ENCODE measurements around the gene AQP12A.
"Not testable (repeated sequence)": the region's sequence is repeated elsewhere in the genome, so short reads cannot be mapped to it uniquely, and the experiment has no call there.

The AQP12A gene, protein sequence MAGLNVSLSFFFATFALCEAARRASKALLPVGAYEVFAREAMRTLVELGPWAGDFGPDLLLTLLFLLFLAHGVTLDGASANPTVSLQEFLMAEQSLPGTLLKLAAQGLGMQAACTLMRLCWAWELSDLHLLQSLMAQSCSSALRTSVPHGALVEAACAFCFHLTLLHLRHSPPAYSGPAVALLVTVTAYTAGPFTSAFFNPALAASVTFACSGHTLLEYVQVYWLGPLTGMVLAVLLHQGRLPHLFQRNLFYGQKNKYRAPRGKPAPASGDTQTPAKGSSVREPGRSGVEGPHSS

DNA sequence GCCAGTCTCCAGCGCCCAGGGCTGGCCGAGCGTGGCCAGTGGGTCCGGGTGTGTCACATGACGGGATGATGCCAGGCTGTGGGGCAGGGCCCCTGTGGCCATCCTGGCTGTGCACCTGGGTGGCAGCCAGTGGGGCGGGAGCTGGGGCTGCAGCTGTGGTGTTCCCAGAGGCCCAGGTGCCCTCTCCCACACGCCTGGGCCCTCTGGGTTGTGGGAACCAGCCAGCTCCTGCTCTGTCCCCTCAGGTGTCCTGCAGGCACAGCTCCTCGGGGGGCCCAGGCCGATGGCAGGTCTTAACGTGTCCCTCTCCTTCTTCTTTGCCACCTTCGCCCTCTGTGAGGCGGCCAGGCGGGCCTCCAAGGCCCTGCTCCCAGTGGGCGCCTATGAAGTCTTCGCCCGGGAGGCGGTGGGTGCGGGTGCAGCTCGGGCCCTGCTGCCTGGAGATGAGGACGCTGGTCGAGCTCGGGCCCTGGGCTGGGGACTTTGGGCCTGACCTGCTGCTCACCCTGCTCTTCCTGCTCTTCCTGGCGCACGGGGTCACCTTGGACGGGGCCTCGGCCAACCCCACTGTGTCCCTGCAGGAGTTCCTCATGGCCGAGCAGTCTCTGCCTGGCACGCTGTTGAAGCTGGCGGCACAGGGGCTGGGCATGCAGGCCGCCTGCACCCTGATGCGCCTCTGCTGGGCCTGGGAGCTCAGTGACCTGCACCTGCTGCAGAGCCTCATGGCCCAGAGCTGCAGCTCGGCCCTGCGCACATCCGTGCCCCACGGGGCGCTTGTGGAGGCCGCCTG is at the start of gene AQP12A:
Gene AQP12A, plus strand, starts transcription at position 236 of the 790 bp plus-strand sequence. Its CDS starts 48 bp downstream, at position 284.
- not testable (repeated sequence) for DNase-seq

DNA sequence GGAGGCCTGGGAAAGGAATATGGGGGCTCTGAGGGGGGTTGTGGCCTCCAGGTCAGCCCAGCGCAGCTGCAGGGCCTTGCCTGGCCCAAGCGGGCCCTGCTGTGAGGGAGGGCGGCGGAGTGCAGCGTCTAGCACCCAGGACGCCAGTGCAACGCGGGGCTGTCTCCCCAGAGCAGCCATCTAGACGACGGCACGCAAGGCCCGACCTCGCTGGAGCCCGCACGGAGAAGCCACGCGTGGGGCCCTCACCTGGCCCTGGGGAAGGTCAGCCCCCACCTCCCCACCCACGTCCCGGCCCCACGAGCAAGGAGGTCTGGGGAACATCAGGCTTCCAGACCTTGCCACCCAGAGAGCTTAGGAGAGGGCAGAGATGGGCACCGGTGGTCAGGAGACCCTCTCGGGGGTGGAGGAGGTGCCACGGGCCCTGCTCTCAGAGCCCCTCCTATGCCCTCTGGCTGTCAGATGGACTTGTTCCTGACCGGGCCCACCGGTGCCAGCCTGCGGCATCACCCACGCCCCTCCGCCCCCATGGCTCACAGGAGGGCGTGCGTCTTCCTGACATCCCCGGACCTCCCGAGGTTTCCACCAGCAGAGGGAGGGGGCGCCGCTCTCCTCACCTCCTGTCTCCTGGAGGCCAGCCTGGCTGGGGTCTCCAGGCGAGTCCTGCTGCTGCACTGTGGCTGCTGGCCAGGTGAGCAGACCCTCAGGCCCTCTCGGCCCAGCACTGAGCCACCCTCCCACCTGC is 49.4 kb upstream of the AQP12A start:
- no peak for DNase-seq

DNA sequence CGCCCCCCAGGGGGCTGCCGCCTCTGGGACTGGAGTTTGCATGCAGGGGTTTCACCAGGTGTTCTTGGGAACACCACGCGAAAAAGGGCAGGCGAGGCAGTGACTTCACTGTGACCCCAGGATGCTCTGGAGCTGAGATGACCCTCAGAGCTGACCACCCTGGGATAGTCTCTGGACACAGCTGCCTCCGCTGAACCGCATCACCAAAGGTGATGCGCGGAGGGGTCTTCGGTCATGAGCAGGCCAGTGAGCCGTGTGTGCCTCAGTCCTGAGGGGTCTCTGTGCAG is 48.9 kb upstream of the AQP12A start:
- no peak for DNase-seq

DNA sequence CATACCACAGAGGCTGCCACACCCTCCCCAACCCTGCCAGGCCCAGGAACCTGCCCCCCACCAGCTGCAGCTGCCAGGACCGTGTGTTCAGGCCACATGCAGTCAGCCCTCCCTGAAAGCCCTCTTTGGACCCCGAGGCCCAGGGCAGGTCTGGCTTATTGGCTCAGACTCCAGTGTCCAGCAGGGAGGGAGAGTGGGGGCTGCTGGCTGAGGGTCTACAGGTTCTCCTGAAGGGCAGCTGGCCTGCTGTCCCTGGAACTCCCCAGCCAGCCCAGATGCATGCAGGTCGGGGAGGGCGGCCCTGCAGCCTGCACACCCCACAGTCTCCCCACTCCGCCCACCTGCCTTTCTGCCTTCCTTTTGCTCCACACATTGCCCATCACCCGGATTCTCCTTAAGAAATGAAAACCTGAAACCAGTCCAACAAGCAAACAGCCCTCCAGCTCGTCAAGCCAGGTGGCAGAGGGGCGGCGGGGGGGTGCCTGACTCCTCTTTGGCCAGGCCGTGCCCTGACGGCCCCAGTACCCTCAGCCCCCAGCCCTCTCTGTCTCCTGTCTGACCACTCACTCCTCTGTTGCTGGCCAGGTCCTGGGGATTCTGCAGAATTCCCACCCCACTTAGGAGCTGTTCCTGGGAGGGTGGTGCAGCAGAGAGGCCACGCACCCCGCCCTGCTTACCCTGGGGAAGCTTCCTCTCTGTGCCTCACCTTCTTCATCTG is 48.4 kb upstream of the AQP12A start:
- no peak for DNase-seq

DNA sequence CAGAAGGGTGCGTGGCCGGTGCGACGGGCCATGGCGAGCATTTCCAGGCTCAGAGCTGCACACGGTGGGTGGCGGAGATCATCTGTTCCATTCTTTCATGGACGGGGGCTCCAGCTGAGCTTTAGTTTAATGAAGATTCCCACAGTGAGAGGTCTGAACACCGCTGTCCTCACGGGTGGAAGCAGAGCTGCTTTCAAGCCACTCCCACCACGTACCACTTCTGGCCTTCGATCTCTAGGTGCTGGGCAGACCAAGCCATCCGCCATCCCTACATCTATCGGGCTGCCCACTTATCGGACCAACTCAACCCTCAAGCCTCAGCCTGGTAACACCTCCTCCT is 47.9 kb upstream of the AQP12A start:
- no peak for DNase-seq

DNA sequence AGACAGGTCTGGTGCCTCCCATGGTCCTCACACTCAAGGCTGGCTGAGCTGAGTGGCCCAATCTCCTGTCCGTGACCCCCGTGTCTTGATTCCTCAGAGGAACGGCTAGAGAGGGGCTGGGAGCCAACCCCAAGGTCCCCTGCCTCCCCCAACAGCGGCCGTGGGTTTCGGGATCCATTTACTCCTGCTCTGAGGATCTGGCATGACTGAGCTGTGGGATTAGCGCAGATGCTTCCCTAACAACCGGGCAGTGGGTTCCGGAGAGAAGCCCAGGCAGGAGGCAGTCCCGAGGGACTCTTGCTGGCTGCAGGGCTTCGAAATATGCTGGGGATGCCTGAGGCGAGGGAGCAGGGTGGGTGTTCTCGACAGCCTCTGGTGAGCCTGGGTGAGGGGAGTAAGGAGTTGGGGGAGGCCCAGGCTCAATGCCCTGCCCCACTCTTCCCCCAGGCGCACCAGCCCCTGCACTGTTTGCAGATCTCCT is 47.5 kb upstream of the AQP12A start:
- DNase-seq, result no peak

DNA sequence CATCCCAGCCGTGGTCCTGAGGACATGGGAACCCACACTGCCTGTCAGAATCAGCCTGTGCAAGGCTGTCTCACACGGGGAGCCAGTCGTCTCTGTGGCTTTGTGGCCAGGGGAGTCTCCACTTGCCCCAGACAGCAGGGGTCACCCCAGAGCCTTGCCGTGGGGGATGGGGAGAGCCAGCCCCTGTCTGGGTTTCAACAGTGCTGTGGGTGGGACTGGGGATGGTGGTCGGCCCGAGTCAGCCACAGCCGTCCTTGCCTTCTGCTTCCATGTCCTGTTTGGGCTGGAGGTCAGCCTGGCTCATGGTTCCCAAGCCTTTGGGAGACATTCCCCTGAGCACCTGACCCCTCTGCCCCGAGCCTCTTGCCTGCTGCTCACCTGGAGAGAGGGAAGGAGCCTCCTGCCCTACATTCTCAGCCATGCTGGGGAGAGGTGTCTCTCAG is 46.8 kb upstream of the AQP12A start:
- DNase-seq, result no peak

DNA sequence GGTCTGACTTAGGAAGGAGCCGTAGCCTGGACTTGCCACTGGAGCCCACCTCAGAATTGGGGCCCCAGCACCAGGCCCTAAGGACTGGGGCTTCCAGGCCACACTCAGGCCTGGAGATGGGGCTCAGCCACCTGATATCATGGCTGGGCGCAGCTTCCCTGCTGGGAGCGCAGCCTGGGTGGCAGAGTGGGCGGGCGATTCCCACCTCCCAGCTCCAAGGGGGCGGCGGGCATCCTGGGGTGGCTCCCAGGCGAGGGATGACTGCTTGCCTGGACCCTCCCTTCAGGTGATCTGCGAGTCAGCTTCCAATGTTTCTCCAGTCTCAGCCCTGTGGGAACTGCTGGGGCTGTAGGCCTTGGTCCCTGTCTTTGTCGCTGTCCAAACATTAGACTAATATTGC is 46.3 kb upstream of the AQP12A start:
- no peak for DNase-seq

DNA sequence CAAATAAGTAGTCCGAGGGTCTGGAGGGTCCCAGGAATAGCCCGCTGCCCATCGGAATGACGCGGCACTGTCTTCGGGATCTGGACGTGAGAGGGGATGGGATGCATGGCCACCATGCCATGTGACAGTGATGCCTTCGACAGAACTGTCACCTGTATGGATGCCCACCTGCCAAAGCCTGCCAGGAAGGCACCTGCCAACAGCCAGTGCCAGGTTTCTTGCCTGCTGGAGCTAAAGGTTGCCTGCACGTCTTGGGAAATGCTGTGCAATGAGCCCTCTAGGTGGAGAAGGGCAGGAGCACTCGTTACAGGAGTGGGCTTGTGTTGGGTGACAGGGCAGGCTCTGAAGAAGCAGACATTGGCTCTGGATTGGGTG is 45.9 kb upstream of the AQP12A start:
- no peak for DNase-seq

DNA sequence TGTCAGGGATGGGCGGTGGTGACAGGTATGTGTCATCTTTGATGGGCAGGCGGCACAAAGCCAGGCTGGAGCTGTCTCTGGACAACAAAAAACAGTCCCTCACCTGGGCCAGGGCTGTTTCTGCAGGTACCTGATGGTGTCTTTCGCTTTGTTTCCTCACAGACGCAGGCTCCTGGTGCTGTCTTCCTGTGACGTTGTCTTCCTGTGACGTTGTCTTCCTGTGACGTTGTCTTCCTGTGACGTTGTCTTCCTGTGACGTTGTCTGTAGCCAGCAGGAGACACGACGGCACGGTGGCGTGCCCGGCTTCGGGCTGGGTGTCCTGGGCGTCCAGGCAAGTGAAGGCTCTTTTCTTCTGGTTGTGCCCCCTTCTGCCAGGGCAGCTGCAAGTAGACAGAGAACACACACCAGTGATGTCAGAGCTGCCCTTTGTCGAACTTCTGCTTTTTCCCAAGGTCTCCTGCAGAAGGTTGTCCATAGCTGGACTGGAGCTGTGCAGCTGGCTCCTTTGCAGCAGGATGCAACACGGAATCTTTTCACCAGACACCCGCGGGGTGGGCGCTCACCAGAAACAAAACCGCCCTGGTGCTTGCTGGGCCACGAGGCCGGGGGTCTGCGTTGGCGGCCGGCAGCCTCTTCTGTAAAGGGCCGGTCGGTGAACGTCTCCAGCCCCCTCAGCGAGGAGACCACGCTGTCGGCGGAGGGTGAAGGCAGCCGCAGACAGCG is 45.3 kb upstream of the AQP12A start:
- DNase-seq, result no peak

DNA sequence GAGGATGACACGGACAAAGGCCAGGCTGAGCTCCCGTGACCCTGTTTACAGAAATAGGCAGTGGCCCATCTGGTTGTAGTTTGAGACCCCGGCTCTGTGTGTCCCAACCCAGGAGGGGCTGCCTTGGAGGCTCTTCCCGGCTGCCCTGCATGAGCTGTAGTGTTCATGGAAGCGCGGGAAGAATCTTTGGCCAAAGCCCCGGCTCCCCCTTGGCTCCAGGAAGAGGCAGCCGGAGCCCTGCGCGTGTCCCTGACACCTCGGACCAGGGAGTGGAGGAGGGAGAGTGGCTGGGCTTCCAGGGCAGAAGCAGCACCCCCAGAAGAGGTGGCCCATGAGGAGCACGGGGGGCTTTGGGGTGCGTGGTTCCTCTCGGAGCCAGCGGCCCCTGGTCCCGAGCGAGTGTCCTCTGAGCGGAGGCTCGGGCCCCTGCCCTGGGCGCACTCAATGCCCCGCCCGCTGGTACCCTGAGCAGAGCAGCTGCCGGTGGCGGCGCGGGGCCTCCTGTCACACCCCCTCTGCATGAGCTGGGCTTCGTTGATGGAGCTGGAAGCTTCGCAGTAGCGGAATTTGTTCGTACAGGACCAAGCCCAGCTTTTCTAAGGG is 44.7 kb upstream of the AQP12A start:
- DNase-seq, result no peak

DNA sequence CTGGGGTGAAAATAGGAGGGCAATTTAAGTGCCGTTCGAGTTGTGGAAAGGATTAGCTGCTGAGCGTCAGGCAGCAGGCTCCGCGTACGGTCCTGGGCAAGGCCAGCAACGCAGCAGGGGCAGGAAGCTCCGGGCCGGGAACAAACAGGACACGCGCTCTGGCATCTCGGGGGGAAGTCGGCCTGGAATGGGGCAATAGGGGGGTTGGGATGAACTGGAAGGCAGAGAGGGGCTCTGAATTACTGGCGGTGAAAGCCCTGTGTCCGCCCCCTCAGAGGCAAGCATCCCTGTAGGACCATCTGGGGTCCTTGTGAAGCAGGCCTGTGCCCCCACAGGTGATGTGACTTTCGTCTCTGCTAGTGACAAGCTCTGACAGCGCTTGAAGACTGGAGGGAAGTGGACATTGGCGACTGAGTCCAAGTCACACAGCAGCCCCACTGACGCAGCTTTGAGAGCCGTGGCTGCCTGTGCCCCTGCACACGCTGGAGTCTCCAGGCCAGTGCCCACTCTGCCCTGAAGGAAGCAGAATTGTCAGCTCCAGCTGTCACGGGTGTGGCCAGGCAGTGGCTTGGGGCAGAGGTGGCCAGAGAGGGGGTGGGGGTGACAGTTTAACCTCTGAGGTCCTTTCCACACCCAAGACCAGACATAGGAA is 44.0 kb upstream of the AQP12A start:
- DNase-seq, result no peak

DNA sequence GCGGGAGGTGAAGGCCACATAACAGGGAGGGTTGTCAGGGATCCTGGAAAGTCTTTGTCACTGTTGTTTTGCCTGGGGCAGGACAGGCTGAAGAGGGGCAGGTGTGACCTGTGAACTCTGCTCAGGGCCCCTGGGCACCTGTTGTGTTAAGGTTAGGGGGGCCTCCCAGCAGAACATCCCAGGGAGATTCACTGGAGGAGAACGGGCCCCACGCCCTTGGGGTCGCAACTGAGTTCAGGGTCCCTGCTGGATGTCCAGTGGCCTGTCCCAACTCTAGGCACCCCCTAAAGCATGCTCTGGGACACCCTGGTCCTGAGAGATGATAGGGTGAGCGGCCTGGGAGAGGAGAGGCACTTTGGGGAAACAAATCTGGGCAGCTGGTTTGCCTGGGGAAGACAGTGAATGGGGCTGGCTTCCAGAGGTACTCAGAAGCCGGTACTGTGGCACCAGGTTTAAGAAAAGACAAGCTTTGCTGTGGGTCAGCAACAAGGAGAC is 43.5 kb upstream of the AQP12A start:
- DNase-seq, result no peak

DNA sequence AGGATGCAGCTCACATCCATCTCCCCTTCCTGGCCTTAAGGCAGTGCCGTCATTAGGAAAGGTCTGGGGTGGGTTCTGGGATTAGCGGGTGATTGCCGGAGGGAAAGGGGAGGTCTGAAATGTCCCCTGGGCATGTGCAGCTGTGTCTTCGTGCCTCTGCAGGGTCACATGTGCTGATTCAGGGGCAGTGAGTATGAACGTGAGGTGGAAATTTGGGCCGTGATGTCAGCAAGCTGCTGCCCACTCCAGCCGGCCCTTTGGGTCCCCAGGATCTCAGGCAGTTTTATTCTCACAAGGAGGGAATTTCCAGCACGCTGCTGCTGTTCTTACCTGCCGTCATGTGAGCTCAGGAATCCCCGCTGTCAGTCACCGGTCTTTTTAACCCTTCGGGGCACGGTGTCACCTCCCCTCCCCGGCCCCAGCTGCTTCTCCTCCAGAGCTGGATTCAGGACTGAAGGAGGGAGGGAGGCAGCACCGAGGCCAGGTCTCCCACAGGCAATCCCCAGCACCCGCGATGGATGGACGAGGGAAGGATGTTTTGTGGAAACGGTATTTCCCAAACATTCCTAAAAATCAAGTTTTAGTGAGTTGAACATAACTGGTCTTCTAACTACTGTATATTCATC is 42.9 kb upstream of the AQP12A start:
- no peak for DNase-seq

DNA sequence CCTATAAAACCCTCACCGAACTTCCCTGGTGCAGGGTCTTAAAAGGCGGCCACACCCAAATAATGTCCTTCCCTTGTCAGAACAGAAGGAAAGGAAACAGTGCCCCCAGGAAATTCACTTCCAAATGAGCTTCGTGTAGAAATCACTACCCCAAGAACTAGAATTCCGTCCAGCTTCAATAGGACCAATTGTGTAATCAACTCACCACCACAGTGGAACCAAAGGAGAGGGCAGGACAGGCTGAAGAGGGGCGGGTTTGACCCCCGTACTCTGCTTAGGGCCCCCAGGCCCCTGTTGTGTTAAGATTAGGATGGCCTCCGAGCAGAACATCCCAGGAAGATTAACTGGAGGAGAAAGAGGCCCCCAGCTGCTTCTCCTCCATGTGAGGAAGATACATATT is 42.3 kb upstream of the AQP12A start:
- no peak for DNase-seq

DNA sequence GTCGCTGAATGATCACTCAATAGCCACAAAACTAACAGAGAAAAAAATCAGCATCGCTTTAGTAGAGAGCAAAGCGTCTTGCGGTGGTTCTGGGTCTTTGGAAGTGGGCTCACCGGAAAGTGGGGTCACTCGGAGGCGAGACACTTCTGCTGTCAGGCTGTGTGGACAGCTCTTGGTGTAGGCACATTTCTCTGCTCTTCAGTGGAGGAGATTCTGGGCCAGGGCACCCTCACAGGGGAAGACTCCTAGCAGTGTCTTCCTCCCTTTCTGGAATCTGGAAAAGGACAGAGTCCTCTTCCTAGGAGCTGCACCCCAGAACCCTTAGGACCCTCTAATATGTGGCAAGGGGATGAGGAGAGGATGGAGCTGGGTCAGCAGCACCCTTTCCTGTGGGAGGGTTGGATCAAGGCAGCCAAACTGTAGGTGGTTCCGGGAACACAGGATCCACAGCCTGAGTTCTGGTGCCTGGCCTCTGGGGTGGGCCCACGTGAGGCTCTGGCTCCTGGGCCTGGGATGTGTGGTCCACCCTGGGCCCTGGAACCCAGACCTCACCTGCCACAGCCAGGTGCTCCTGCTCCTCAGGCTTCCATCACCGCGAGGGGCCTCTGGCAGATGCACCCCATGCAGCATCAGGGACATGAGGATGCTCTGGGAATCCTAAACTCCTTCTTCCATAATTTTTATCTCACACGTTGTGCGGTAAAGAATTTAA is 41.3 kb upstream of the AQP12A start:
- no peak for DNase-seq

DNA sequence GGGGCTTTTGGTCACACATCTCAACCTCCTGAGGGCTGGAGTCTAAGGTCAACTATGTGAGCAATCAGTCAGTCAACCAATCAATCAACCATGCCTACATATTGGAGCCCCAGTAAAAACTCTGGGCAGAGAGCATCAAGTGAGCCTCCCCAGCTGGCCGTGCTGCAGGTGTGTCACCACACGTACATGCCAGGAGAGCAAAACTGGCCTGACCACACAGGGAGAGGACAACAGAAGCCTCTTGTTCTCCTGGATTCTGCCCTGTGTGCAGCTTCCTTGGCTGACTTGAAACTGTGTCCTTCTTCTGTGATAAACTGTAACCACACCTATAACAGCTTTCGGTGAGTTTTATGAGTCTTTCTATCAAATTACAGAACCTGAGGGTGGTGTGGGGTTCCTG is 40.5 kb upstream of the AQP12A start:
- no peak for DNase-seq

DNA sequence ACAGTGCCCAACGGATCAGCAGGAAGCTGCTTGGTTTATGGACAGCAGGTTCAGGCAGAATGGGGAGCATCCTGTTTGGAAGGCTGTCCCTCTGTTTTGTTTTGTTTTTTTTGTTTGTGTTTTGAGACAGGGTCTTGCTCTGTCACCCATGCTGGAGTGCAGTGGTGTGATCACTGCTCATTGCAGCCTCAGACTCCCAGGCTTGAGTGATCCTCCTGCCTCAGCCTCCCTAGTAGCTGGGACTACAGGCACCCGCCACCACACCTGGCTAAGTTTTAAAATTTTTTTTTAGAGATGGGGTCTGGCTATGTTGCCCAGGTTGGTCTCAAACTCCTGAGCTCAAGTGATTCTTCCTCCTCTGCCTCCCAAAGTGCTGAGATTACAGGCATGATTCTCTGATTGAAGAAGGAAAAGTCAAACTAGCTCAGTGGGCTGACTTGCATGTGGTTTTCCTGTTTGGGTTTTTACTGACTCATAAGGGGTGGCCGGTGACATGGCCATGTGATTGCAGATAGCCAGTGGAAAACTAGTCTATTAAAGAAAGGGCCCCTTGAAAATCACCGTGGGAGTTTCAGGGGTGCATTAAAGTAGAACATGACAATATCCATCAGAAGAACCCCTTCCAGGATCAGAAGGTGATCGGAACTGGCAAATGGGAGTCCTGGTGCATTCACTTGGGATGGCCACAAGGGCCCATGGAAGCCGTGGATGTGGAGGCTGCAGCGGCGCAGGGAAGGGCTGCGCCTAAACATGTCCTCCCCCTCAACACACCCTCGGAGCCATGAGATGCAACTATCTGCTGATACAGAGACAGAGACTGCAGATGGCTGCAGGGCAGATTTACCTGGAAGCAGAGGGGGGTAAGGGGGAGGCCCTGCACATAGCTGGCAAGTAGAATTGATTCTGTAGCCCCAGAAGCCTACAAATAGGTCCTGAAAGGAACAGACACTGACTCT is 35.5 kb upstream of the AQP12A start:
- no peak for DNase-seq

DNA sequence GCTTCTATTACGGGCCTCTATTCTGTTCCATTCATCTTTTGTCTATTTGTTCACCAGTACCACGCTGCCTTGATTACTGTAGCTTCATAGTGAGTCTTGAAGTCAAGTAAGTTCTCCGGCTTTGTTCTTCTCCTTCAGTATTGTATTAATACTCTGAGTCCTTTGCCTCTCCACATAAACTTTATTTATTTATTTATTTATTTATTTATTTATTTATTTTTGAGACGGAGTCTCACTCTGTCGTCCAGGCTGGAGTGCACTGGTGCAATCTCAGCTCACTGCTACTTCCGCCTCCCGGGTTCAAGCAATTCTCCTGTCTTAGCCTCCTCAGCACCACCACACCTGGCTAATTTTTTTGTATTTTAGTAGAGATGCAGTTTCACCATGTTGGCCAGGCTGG is 31.8 kb upstream of the AQP12A start:
- not testable (repeated sequence) for DNase-seq

All from hematopoietic multipotent progenitor cell treated with erythropoietin and hydrocortisone succinate and interleukin-3 and kit ligand, for 8 days (in vitro differentiated cells).